Muscle of back (tissue), 11 donors: ENCODE measurements around the gene RAD9A. TPM values are rescaled to one million over a fixed set of nuclear protein-coding genes. Genes with fewer than 3 reads are reported as not detected.

Source experiments
- DNase-seq, 3 donors: peaks; one replicate each; pipeline versions ENCODE4 v3.0.0 to v3.0.0-alpha.2; 2013
- polyA plus RNA-seq, 10 donors: library from polyadenylated mRNA; unstranded; fragments of 120-200 nt; gene quantifications; one replicate each; pipeline ENCODE4 v1.2.1, GENCODE V29; 2013; ENCODE audit not compliant: insufficient read length in 10 of 10

Gene RAD9A
- polyA plus RNA-seq, 10 donors, result 7.7 to 13.4 (median 8.5) TPM

- DNase-seq, result peak in 2 of 3 donors; percentile 73 to 88
Observed at GRCh38 chr11:67373648-67374570, 17.9 kb upstream of the RAD9A start.

- DNase-seq, result no peak
Observed at GRCh38 chr11:67374571-67375281, 17.1 kb upstream of the RAD9A start.

- no peak for DNase-seq
Observed at GRCh38 chr11:67375320-67376055, 16.3 kb upstream of the RAD9A start.

- DNase-seq, result no peak
Observed at GRCh38 chr11:67376063-67376820, 15.5 kb upstream of the RAD9A start.

- no peak for DNase-seq
Observed at GRCh38 chr11:67376873-67377808, 14.6 kb upstream of the RAD9A start.

- DNase-seq, result no peak
Observed at GRCh38 chr11:67378544-67378943, 13.2 kb upstream of the RAD9A start.

GRCh38 chr11:67379061-67380058 lies 12.4 kb upstream of the RAD9A start:
- DNase-seq, result no peak

GRCh38 chr11:67381244-67381972 lies 10.4 kb upstream of the RAD9A start:
- no peak for DNase-seq

- DNase-seq, result peak; percentile 70 to 87 (median 77)
Observed at GRCh38 chr11:67382276-67383136, 9.3 kb upstream of the RAD9A start.

GRCh38 chr11:67384851-67385366 lies 6.9 kb upstream of the RAD9A start:
- DNase-seq, result no peak

- DNase-seq, result no peak
Observed at GRCh38 chr11:67387069-67387468, 4.7 kb upstream of the RAD9A start.

GRCh38 chr11:67387518-67387917 lies 4.3 kb upstream of the RAD9A start:
- no peak for DNase-seq

- DNase-seq, result no peak
Observed at GRCh38 chr11:67389477-67389876, 2.3 kb upstream of the RAD9A start.

GRCh38 chr11:67390947-67391303 lies 861 bp upstream of the RAD9A start:
- no peak for DNase-seq

- no peak for DNase-seq
Observed at GRCh38 chr11:67392183-67392715, 463 bp downstream of the RAD9A start.

- no peak for DNase-seq
Observed at GRCh38 chr11:67393437-67393836, 1.7 kb downstream of the RAD9A start.

- no peak for DNase-seq
Observed at GRCh38 chr11:67393990-67394389, 2.2 kb downstream of the RAD9A start.
